ENCODE data around the gene PKHD1.

Gene PKHD1

GRCh38 chr6:51915098-51915497 lies 172.3 kb downstream of the PKHD1 start:
- TF ChIP-seq REST (IDR thresholded peaks at IDR 0.05; ENCODE audit: insufficient replicate concordance, low read depth) = no peak
- no peak for TF ChIP-seq SPI1 (IDR thresholded peaks at IDR 0.05; ENCODE audit: borderline replicate concordance, low read depth)
- TF ChIP-seq, protein P1, sequence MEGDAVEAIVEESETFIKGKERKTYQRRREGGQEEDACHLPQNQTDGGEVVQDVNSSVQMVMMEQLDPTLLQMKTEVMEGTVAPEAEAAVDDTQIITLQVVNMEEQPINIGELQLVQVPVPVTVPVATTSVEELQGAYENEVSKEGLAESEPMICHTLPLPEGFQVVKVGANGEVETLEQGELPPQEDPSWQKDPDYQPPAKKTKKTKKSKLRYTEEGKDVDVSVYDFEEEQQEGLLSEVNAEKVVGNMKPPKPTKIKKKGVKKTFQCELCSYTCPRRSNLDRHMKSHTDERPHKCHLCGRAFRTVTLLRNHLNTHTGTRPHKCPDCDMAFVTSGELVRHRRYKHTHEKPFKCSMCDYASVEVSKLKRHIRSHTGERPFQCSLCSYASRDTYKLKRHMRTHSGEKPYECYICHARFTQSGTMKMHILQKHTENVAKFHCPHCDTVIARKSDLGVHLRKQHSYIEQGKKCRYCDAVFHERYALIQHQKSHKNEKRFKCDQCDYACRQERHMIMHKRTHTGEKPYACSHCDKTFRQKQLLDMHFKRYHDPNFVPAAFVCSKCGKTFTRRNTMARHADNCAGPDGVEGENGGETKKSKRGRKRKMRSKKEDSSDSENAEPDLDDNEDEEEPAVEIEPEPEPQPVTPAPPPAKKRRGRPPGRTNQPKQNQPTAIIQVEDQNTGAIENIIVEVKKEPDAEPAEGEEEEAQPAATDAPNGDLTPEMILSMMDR (IDR thresholded peaks at IDR 0.05; ENCODE audit: insufficient read depth, low read length) = no peak
- no peak for TF ChIP-seq POLR2AphosphoS5 (IDR thresholded peaks at IDR 0.05; ENCODE audit: low read depth)
- TF ChIP-seq GABPA (IDR thresholded peaks at IDR 0.05; ENCODE audit: low read depth) = no peak
- H3K4me3 ChIP-seq (replicated peaks; ENCODE audit: insufficient read depth, low read length) = no peak overlapping the region
- no peak overlapping the region for H3K27ac ChIP-seq (replicated peaks)
- no peak for DNase-seq (ENCODE audit: low read depth in 1 of 2, low spot score in 1 of 2)
- H3K27me3 ChIP-seq (ENCODE audit: insufficient read depth, poor library complexity, severe bottlenecking) = no peaks in the 10 kb centered on the region

DNA sequence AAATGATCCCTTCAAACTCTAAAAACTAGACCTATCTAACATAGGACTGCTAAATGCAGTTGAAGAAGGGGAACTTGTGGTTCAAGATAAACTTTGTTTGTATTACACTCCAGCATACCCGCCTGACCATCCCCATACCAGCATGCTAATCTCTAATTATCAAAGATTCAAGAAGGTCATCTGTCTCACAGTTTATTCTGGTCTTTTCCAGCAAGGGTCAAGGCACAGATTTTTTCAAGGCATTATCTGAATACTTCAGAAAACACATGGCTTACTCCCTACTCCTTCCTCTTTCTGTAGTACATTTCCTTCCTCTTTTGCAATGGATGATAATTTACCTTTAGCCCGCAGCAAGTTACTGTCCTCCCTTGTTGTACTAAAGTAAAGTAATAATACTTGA lies 174.1 kb downstream of the PKHD1 start:
- H3K27me3 ChIP-seq (ENCODE audit: insufficient read depth, poor library complexity, severe bottlenecking) = no peaks in the 10 kb centered on the region
- H3K27ac ChIP-seq (replicated peaks) = no peak overlapping the region
- DNase-seq (ENCODE audit: low read depth in 1 of 2, low spot score in 1 of 2) = peak in 1 of 2 experiments; percentile 42
- no peak overlapping the region for H3K4me3 ChIP-seq (replicated peaks; ENCODE audit: insufficient read depth, low read length)
- TF ChIP-seq POLR2AphosphoS5 (IDR thresholded peaks at IDR 0.05; ENCODE audit: low read depth) = peak; percentile 66
- no peak; the same call in 1 of the 2 replicates for TF ChIP-seq GABPA (IDR thresholded peaks at IDR 0.05; ENCODE audit: low read depth)
- TF ChIP-seq, protein P1 (IDR thresholded peaks at IDR 0.05; ENCODE audit: insufficient read depth, low read length) = no peak
- peak; percentile 79; the same call in 1 of the 2 replicates for TF ChIP-seq SPI1 (IDR thresholded peaks at IDR 0.05; ENCODE audit: borderline replicate concordance, low read depth)
- no peak for TF ChIP-seq REST (IDR thresholded peaks at IDR 0.05; ENCODE audit: insufficient replicate concordance, low read depth)

- no peak for DNase-seq (ENCODE audit: low read depth in 1 of 2, low spot score in 1 of 2)
- no peak overlapping the region for H3K27ac ChIP-seq (replicated peaks)
- no peaks in the 10 kb centered on the region for H3K27me3 ChIP-seq (ENCODE audit: insufficient read depth, poor library complexity, severe bottlenecking)
- TF ChIP-seq SPI1 (IDR thresholded peaks at IDR 0.05; ENCODE audit: borderline replicate concordance, low read depth) (no peak), REST (IDR thresholded peaks at IDR 0.05; ENCODE audit: insufficient replicate concordance, low read depth) (no peak), POLR2AphosphoS5 (IDR thresholded peaks at IDR 0.05; ENCODE audit: low read depth) (no peak), GABPA (IDR thresholded peaks at IDR 0.05; ENCODE audit: low read depth) (no peak)
- TF ChIP-seq, protein P1 (IDR thresholded peaks at IDR 0.05; ENCODE audit: insufficient read depth, low read length) = no peak
- H3K4me3 ChIP-seq (replicated peaks; ENCODE audit: insufficient read depth, low read length) = no peak overlapping the region
These were observed 176.6 kb downstream of the PKHD1 start for GRCh38 chr6:51910851-51911250.

Data from HL-60 (cell line).